Heart left ventricle (tissue), 13 donors: ENCODE measurements around the gene WFS1.

ENCODE experiments used
- CTCF ChIP-seq, 12 donors: fragments of 200-600 bp; sonication (generic) in 4 of 12; IDR thresholded peaks; one replicate each; pipeline versions ENCODE4 v1.5.0 to v1.8.0; 2018 to 2022; ENCODE audit warnings: antibody characterized with exemption in 12 of 12, mild to moderate bottlenecking in 5 of 12
- POLR2A ChIP-seq, 2 donors: fragments of 450-650 bp; IDR thresholded peaks; one replicate each; pipeline ENCODE4 v1.6.1; 2017; ENCODE audit warnings: antibody characterized with exemption in 2 of 2, mild to moderate bottlenecking in 2 of 2, moderate library complexity in 2 of 2
- donor health status: ischemic (EF 13 %, LVEDD 7.1; RV severe dilation, severe dysfunction).
- donor health status: DM: no; HTN: yes; CAD: no.
- donor health status: DM: no; HTN: no; CAD: no.
- donor health status: ischemic (EF 25% LVEDD 6.9; RV normal size, moderate dysfunction).
- donor health status: ischemic (EF 25% LVEDD 5.7; RV mildly dilated, moderate dysfunction).
- donor health status: ischemic (EF 35%, LVEDD 5.7; RV mildly dilated, moderate dysfunction).
- donor health status: nonischemic (EF 11% LVEDD 7.7; RV severe dilation, severe dysfunction).
- donor health status: DM: yes; HTN: yes; CAD: no.
- donor health status: PGD.
- donor health status: ischemic (EF 29% LVEDD 5.4; RV normal size, mild dysfunction).
- donor health status: nonischemic (EF 23%, LVEDD 6.1; RV moderate dilation, normal function).

GRCh38 chr4:6271206-6271605 lies 1.6 kb downstream of the WFS1 start:
- no peak for TF ChIP-seq CTCF (IDR thresholded peaks at IDR 0.05)
- TF ChIP-seq POLR2A (IDR thresholded peaks at IDR 0.05) = no peak
